ENCODE measurements around the gene LMO7.
A peak's percentile ranks its signal among the peaks of the same experiment; 100 is the strongest.
"Not testable (repeated sequence)": the region's sequence is repeated elsewhere in the genome, so short reads cannot be mapped to it uniquely, and the experiment has no call there.

The LMO7 gene

DNA sequence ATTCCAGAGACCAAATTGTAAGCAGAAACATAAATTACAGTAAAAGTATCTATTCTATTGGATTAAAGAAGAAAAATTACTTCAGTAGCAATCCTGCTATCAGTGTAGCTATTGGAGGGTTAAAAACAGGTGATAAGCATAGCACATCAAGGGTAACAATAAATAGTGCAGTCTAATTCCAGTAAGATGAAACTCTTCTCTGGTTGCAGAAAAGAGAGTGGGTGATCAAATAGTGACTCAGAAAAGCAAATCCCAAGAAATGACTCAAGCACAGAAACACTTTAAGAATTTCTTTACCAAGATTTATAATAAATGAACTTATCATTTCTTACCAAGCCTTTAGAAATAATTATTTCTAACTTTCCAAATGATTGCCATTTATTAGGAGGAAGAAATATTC lies 135.7 kb downstream of the LMO7 start:
- peak; percentile 66 for DNase-seq (ENCODE audit: low read depth)

DNA sequence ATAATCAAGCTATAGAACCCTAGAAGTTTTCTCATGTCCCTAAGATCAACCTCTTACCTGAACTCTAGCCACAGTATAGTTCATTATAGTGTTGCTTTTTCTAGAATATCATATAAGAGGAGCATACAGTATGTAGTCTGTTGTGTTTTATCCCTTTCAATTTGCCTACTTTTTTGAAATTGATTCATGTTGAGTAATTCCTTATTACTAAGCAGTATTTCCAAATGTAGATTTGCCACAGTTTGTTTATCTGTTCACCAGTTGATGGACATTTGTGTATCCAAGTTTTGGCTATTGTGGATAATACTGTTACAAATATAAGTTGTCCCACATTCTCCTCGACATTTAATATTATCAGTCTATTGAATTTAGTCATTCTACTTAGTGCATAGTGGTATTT lies 138.0 kb downstream of the LMO7 start:
- no peak for DNase-seq (ENCODE audit: low read depth)

DNA sequence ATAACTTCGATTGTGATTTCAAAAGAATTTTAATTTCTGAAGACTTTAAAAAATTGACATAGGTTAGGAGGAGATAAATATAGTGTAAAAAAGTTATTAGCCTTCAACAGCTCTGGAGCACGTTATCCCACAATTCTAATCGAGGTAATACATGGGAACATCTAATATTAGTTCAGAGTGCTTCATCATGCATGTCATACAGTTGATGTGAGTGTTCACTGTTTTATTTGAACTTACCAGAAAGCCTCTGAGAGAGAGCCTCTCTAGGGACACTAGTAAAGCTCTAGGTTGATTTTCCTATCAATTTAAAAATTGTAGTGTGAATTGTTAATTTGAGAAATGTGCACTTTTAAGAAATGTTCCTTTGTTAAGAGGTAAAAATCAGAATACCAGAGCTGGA lies 140.4 kb downstream of the LMO7 start:
- DNase-seq (ENCODE audit: low read depth): no peak

DNA sequence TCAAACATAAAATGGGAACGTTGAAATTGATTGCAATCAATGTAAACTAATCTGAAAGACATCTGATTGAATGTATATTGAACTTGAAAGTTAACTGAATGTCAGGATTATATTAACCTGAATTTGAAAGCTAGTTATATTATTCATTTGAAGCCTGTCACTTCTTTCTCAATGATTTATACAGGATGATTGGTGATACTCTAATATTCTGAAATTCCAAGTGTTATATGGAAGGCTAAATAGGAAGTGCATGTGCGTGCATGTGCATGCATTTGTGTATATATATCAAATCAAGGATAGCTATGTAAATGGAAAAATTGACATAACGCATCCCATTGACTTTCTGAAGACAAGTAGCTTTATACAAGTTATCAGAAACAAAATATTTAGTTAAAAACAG lies 143.3 kb downstream of the LMO7 start:
- no peak for DNase-seq (ENCODE audit: low read depth)

DNA sequence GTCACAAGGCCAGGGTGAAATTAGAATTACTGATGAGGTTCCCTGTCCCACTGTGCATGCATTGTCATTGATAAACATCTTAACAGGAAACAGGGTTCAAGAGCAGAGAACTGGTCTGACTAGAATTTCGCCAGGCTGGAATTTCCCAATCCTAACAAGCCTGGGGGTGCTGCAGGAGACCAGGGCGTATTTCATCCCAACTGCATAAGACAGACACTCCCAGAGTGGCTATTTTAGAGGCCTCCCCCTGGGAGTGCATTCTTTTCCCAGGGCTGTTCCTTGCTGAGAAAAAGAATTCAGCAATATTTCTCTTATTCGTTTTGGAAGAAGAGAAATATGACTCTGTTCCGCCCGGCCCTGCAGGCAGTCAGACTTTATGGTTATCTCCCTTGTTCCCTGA lies 144.0 kb downstream of the LMO7 start:
- DNase-seq (ENCODE audit: low read depth): not testable (repeated sequence)

DNA sequence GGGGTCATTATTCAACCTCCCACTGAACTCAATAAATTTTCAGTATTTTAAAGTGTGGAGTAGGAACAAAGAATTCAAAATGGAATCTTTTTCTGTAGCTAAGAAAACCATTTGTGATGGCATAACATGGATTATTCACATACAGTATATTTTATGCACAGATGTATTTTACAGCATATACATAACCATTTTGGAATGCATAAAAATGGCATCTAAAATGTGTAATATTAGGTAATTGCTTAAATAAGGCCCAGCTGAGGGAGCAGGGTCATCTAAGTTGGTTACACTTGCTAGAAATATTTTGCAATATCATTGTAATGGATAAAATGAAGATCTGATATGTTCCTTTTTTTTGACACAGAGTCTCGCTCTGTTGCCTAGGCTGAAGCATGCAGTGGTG lies 146.9 kb downstream of the LMO7 start:
- no peak for DNase-seq (ENCODE audit: low read depth)

DNA sequence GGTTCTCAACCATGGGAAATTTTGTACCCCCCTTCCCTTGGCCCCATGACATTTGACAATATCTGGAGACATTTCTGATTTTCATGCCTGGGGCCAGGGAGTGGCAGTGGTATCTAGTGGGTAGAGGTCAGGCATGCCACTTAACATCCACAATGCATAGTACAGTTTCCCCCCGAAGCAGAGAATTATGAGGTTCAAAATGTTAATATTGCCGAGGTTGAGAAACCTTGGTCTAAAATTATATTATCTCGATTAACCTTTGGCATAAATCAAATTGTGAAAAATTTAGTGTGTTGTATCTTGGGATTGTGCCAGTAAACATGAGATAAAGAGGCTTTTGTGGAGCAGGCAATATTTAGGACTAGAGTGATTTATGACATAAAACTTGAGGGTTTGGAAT lies 147.9 kb downstream of the LMO7 start:
- no peak for DNase-seq (ENCODE audit: low read depth)

DNA sequence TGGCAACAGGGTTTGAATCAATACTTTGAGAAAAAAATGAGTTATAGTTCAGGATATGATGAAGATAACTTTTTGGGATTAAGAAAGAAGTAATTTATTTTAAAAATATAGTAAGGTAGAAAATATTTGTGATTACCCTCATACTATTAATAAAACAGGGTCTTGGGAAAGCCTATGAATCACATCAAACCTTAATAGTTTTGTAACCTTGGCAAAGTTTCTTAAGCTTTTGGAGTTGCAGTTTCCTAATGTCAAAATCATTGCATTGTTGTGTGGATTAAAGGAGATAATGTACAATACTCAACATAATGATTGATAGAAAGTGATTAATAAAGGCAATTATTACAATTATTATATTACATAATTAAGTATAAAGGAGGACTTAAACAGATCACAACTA lies 149.0 kb downstream of the LMO7 start:
- DNase-seq (ENCODE audit: low read depth): no peak

DNA sequence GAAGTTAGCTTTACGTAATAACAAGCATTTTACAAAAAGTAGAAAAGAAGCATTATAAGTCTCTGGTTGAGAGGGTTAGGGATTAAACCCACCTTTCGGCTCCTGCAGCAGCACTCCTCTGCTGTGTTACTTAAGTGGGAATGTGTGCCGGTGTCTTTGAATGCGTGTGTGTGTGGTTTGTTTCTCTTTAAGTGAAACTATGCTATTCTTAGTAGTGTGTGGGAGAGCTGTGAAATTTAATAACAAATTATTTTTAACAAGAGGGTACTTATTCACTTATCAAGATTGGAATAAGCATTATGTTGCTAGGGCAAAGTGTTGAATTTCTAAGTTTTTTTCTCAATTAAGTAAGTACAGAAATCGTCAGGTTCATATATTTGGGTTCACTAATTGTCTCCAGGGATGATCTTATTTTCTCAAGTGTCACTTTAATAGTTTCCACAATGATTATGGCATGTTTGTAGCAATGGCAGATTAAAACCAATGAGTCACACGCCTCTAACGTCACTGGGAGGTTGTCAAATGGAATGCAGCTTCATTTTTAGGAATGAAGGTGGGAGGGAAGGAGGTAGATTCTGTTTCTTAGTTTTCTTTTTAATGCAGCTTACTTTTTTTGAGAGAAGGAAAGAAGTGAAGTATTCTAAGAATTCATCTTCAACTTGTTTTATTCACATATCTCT lies 151.3 kb downstream of the LMO7 start:
- no peak for DNase-seq (ENCODE audit: low read depth)

DNA sequence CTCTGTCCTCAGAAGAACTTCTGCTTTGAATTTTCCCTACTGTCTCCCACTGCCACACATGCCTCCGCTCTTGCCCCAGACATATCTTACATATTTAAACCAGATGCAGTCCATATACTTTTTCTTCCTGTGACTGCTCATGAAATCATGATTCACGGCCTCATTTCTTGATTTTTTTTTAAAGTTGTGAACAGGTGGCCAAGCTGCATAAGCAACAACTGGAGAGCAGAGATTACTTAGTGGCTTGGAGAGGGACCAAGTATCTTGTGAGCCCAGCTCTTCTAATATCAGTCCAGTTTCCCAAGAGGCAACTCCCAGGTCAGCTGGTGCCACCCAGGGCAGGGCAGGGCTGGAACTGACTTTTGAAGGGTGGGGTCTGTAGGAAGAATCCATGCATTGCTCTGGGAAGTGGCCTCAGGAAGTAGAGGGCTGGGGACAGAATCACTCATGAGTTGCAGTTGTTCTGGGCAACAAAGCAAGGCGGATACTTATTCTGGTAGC lies 152.4 kb downstream of the LMO7 start:
- DNase-seq (ENCODE audit: low read depth): peak; percentile 67

DNA sequence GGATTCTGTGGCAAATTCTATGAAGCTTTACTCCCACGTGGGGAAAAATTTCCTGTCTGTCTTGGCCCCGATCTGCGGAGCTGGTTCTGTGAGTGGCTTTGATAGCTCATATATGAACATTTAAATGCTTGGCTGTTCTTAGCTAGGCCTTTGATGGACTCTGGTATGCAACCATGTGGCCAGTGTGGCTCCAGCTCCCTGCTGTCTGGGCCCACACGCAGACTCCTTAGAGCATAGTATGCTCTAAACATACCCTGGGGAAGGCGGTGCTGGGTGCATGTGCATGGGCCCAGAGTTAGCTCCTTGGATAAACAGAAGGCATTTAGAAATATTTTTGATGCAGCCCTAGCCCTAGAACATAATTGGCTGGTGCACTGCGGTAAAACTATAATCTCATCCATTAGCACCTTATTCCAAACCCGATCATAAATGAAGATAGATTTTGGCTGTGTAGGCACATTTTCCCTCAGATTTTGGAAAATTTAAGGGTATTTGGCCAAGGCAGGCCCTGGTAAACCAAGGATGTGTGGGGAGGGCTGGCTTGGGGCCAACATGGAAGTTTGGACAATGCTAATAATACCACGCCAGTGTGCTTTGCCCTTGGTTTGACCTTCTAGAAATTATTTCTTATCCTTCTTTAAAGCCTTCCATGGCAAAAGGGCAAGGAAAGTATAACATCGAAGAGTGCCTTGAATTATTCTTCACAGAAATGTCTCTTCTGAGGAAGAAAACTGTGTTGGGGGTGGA lies 153.5 kb downstream of the LMO7 start:
- no peak for DNase-seq (ENCODE audit: low read depth)

DNA sequence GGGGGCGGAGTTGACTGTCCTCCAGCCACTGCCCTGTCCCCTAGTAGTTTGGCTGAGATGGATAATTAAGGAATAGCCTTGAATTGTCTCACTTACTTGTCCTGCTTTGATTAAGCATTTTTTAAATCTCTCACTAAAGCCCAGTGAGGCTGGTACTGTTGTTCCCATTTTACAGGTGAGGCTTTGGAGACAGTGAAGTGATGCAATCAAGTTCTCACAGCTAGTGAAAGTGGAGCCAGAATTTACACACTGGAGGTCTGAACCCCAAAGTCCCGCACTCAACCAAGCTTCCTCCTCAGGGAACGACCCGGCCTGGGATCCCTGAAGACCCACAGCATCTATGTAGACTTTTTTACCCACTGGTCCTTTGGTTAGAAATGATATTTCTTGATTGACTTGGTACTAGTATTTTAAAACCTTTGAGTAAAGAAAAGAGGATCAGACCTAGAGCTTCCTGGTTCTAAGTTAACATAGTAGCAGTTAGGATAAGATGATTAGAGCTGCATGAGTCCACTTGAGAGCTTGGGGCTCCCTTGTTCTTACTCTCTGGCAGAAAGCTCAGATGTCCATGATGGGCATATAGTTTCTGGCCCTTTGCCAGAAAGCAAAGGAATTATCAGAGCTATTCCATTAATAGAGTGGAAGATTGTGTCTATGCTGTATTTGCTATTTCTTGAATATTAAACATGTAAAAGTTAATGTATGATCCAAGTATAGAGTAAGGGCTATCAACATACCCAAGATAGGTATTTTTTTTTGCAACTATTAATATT lies 154.3 kb downstream of the LMO7 start:
- DNase-seq (ENCODE audit: low read depth): no peak

DNA sequence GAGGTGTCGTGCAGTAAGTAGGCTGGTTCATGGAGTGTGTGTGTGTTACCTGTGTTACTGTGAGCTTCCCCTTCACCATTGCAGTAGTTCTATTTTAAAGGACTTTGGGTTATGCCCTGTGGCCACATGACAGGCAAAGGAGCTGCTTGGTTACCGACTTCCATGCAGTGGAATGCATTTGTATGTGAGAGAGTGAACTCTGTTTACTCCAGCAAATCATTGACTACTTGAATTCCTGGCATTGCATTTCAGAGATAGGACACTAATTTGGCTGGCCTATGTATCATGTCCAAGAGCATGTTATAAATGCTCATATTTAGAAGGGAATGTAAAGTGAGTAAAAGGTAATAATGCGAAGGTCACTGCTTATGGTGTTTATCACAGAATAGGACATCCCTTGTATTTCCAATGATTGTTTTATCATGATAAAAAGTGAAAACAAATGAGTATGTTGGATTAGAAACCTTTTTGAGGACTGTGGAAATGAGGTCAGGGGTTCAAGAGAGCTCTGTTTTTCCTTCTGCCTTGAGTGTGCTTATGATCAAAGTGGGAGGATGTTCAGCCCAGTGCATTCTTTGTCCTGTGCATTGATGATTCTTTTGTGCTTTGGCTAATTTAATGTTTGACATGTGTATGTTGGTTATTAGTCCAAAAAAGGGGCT lies 156.5 kb downstream of the LMO7 start:
- DNase-seq (ENCODE audit: low read depth): no peak

DNA sequence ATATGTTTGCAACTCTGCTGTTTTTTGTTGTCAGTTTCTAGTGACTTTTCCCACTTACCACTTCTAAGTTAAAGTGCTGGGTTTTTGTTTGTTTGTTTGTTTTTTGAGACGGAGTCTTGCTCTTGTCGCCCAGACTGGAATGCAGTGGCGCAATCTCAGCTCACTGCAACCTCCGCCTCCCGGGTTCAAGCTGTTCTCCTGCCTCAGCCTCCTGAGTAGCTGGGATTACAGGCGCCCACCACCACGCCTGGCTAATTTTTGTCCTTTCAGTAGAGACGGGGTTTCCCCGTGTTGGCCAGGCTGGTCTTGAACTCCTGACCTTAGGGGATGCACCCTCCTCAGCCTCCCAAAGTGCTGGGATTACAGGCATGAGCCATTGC lies 157.0 kb downstream of the LMO7 start:
- DNase-seq (ENCODE audit: low read depth): not testable (repeated sequence)

DNA sequence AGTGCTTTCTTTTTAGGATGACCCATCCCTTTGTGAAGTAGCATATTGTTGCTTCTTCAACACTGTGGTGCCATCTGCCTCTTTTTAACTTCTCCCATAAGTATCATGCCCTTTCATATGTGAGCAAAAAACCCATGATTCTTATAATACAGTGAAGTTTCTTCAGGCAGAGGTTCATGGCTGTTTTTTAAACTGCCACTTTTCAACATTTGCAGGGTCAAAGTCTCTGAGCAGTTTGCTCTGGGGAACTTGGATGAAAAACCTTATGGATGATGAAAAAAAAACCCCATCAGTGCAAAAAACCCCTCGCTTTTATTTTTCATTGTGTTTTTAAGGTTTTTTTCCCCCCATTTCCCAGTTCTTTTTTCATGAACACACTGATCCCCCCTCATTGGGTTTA lies 158.5 kb downstream of the LMO7 start:
- DNase-seq (ENCODE audit: low read depth): no peak

DNA sequence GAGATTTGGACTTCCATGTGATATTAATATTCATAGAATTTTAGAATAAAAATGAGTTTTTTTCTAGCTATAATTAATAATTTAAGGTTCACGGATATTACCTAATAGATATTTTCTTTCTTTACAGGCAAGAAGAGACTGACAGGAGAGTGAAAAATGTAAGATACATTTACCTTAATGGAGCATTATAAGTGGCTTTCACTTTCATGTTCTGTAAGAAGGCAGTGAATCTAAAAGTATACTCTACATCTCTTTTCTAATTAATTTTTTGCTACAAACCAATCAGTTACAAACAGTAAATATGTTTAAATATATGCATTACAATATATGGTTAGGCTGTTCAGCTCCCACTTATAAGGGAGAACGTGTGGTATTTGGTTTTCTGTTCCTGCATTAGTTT lies 159.1 kb downstream of the LMO7 start:
- no peak for DNase-seq (ENCODE audit: low read depth)

DNA sequence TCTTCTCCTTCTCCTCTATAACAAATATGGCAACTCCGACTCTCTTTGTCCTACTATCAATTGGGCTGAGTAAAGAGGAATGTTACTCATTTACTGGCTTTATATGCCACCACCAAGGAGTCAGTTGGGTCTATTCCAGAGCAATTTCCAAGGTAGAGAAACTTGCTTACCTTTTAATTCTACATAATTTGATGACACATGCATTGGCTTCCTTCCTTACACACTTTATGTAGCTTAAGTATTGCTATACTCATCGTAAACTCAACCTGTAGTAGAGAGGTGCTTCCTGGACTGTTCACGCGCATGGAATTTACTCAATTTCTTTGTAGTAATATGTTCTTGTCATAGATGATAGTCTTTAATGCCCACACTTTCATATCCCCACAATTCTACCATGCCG lies 160.7 kb downstream of the LMO7 start:
- no peak for DNase-seq (ENCODE audit: low read depth)

DNA sequence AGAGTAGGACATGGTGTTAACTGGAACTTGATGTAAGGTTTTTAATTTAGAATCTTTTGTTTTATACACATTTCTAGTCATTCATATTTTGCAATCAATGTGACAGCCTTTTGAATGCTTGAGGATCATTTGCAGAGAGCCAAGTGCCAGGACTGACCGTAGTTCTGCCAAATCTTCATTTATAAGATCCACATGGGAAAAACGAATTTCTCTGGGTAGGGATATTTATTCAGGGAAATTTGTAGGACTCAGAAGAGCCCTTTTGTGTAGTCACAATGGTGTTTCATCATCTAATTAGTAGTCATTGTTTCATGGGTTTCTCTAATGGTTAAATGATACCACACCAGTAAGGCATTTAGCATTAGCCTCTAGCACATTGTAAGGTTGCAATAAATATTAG lies 161.1 kb downstream of the LMO7 start:
- DNase-seq (ENCODE audit: low read depth): no peak

DNA sequence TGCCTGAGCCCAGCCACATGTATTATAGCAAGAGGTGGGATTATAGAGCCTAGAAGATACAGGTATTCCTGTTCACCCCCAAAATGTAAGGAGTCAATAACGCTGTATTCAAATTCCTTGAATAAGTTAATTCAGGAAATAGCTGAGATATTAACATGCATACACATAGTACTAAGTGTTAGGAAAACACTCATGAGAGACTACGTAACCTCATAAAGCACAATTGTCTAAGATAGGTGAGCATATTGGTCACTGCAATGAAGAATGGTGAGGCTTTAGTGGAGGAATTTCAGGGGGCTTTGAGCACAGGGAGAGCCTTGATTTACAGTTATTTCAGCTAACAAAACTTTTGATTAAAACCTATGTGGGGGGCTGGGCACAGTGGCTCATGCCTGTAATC lies 161.6 kb downstream of the LMO7 start:
- DNase-seq (ENCODE audit: low read depth): no peak

DNA sequence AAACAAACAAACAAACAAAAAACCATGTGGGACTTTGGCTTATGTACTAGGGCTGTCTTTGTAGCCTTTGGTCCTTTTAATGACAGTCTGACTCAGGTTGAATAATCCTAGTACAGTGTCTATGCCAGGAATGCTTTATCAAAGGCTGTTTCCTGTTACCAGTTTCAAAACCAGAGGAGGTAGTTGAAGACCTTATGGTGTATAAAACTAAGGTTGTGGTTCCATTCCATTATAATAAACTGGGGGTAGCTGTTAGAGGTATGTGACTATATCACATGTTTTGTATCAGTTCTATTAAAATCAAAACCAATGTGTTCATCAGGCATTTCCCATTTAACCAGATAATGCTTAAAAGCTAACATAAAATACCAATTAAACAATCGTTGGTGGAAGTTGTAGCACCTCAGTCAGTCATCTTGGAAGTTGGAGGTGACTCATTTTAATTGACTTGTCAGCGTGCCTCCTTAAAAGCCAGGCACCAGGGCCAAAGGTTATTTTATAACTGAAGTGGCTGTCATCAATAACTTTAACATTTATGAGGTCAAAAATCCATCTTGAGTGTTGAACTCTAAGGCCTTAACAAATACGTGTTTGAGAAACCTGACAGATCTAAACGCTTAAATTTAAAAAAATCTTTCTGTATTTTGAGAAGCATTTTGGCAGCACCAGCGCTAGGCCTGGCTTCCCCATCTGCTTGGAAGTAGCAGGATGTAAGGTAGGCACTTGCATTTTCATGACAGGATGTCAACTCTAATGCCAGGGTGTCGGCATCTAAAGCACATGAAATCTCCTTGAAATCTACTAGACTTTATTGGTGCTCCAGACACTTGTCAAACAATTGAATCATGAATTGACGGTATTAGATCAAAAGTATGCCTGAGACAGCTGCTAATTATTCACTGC lies 162.5 kb downstream of the LMO7 start:
- no peak for DNase-seq (ENCODE audit: low read depth)

DNA sequence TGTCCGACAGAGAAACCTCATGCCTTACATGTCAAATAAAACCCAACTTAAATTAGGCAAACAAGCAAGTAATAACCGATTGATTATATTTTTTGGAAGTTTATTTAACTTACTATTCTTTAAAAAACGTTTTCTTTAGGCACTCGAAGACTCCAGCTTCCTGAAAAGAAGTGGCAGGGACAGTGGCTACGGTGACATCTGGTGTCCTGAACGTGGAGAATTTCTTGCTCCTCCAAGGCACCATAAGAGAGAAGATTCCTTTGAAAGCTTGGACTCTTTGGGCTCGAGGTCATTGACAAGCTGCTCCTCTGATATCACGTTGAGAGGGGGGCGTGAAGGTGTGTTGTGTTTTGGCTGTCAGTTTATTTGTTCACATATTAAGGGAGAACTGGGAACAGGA lies 164.4 kb downstream of the LMO7 start:
- no peak for DNase-seq (ENCODE audit: low read depth)

Measured in fibroblast of the conjunctiva (primary cell).